ENCODE data around the gene SDK1.

- TF ChIP-seq ZNF384 (IDR thresholded peaks at IDR 0.05) (no peak), SP1 (IDR thresholded peaks at IDR 0.05) (no peak), CTBP1 (IDR thresholded peaks at IDR 0.05; ENCODE audit: borderline replicate concordance) (no peak), LEF1 (IDR thresholded peaks at IDR 0.05; ENCODE audit: borderline replicate concordance) (no peak), FOXA1 (IDR thresholded peaks at IDR 0.05) (no peak), NFRKB (IDR thresholded peaks at IDR 0.05) (no peak), BHLHE40 (IDR thresholded peaks at IDR 0.05; ENCODE audit: borderline replicate concordance) (no peak), FOXM1 (IDR thresholded peaks at IDR 0.05; ENCODE audit: borderline replicate concordance) (no peak), ARNT (IDR thresholded peaks at IDR 0.05) (no peak), TARDBP (IDR thresholded peaks at IDR 0.05) (no peak), SUZ12 (IDR thresholded peaks at IDR 0.05) (no peak), L3MBTL2 (conservative IDR thresholded peaks at IDR 0.05) (no peak)
These were observed 66.2 kb downstream of the SDK1 start for GRCh38 chr7:3367261-3367660.
